Spinal cord (tissue), 10 donors: ENCODE measurements around the gene MINDY1. TPM values are rescaled to one million over a fixed set of nuclear protein-coding genes. Genes with fewer than 3 reads are reported as not detected.

ENCODE experiments used
- DNase-seq, 6 donors: peaks; one replicate each; pipeline versions ENCODE4 v3.0.0 to v3.0.0-alpha.2; 2013 to 2015; ENCODE audit warnings: low spot score in 6 of 6, low read depth in 4 of 6
- H3K27ac ChIP-seq: one replicate; pipeline ENCODE4 v1.5.1; 2013; ENCODE audit warnings: low read depth, low read length, control low read depth
- H3K27me3 ChIP-seq: one replicate; pipeline ENCODE4 v1.6.1; 2013; ENCODE audit warnings: low read length; ENCODE audit not compliant: control insufficient read depth, insufficient read depth
- H3K36me3 ChIP-seq: one replicate; pipeline ENCODE4 v1.6.1; 2013; ENCODE audit warnings: low read length; ENCODE audit not compliant: control insufficient read depth, insufficient read depth
- H3K4me1 ChIP-seq: one replicate; pipeline ENCODE4 v1.6.1; 2013; ENCODE audit warnings: low read length; ENCODE audit not compliant: control insufficient read depth, insufficient read depth
- H3K4me3 ChIP-seq: one replicate; pipeline ENCODE4 v1.5.1; 2013; ENCODE audit warnings: low read depth, low read length, control low read depth
- H3K9me3 ChIP-seq: one replicate; pipeline ENCODE4 v1.6.1; 2013; ENCODE audit warnings: low read length; ENCODE audit not compliant: control insufficient read depth, insufficient read depth
- whole genome bisulfite sequencing: methylation state at CpG from one replicate; pipeline ENCODE4 v1.1.5; 2013; ENCODE audit warnings: missing lambda C conversion rate; ENCODE audit not compliant: insufficient coverage; 5-methylcytosine and 5-hydroxymethylcytosine counted together
- long read RNA-seq, 4 donors: transcript quantifications; one replicate each; lab custom pipeline, GENCODE V29; 2026
- polyA plus RNA-seq, 2 donors: library from polyadenylated mRNA; unstranded; fragments of 120-200 nt; gene quantifications; one replicate each; pipeline ENCODE4 v1.2.1, GENCODE V29; 2013; ENCODE audit not compliant: insufficient read length in 2 of 2
- total RNA-seq, 2 donors: library from RNA; depleted of rRNA in 1 of 2; stranded (reverse); fragments of 120-200 nt in 1 of 2; fragments of >200 nt in 1 of 2; gene quantifications; one replicate each; pipeline versions ENCODE4 v1.2.3 to v1.2.4, GENCODE V29; 2013 to 2014
- donor health status: healthy.

The MINDY1 gene
- total RNA-seq (10 to 100 TPM; 21.9 to 48.1 TPM), polyA plus RNA-seq (10 to 100 TPM; 38.2 to 47.5 TPM)
- long read RNA-seq, donor 1 = 0 reads
- long read RNA-seq, donor 2 = 0 reads
- long read RNA-seq, donor 3, partial matches to known transcripts = 8 of 8 reads
- long read RNA-seq, donor 3, other reads (novel, unspliced or antisense) = 0 of 8 reads
- long read RNA-seq, donor 4, partial matches to known transcripts = 91 of 91 reads
- long read RNA-seq, donor 4, other reads (novel, unspliced or antisense) = 0 of 91 reads

- DNase-seq = peak in 5 of 6 donors; percentile 62 to 94 (median 64)
- Histone ChIP-seq H3K4me3 (peak within 1 kb of the TSS; percentile 97), H3K36me3 (peaks cover 7% of the 10 kb centered on the region), H3K4me1 (peaks cover 54% of the 10 kb centered on the region), H3K27me3 (no peaks in the 10 kb centered on the region), H3K27ac (peak within 1 kb of the TSS; percentile 97), H3K9me3 (no peaks in the 10 kb centered on the region)
- 2% methylated on average over 10 of the region's 18 CpGs for WGBS
Observed at GRCh38 chr1:151006327-151007052, at the start of gene MINDY1. Gene MINDY1, minus strand, starts transcription at chr1:151006902. Its CDS starts 4,285 bp downstream, at chr1:151002617.

GRCh38 chr1:151056149-151056548, 49.4 kb upstream of the MINDY1 start:
- Histone ChIP-seq H3K27ac (no peak overlapping the region), H3K4me1 (peaks cover 27% of the 10 kb centered on the region), H3K9me3 (no peaks in the 10 kb centered on the region), H3K36me3 (peaks cover 59% of the 10 kb centered on the region), H3K4me3 (no peak overlapping the region), H3K27me3 (no peaks in the 10 kb centered on the region)
- no peak for DNase-seq
- 81% methylated on average over 2 of the region's 2 CpGs for WGBS

GRCh38 chr1:151055581-151055980, 48.9 kb upstream of the MINDY1 start:
- H3K4me3 ChIP-seq = no peak overlapping the region
- WGBS = no CpG with 5 or more reads among the region's 2 CpGs
- peaks cover 59% of the 10 kb centered on the region for H3K36me3 ChIP-seq

GRCh38 chr1:151054971-151055547, 48.4 kb upstream of the MINDY1 start:
- no peaks in the 10 kb centered on the region for H3K27me3 ChIP-seq
- no peaks in the 10 kb centered on the region for H3K9me3 ChIP-seq
- peaks cover 59% of the 10 kb centered on the region for H3K36me3 ChIP-seq
- H3K4me1 ChIP-seq = peaks cover 27% of the 10 kb centered on the region
- H3K4me3 ChIP-seq = no peak overlapping the region
- 100% methylated on average over 3 of the region's 4 CpGs for WGBS
- no peak overlapping the region for H3K27ac ChIP-seq
- no peak for DNase-seq

More at GRCh38 chr1:151055581-151055980, 48.9 kb upstream of the MINDY1 start:
- DNase-seq = no peak
- Histone ChIP-seq H3K27ac (no peak overlapping the region), H3K27me3 (no peaks in the 10 kb centered on the region), H3K9me3 (no peaks in the 10 kb centered on the region), H3K4me1 (peaks cover 27% of the 10 kb centered on the region)

GRCh38 chr1:151051356-151052009, 44.8 kb upstream of the MINDY1 start:
- Histone ChIP-seq H3K4me3 (no peak overlapping the region), H3K27ac (no peak overlapping the region), H3K9me3 (no peaks in the 10 kb centered on the region), H3K4me1 (peaks cover 23% of the 10 kb centered on the region), H3K36me3 (peaks cover 47% of the 10 kb centered on the region), H3K27me3 (no peaks in the 10 kb centered on the region)
- WGBS = 60% methylated on average over 1 of the region's 2 CpGs
- DNase-seq = no peak

- H3K27ac ChIP-seq = no peak overlapping the region
- H3K4me3 ChIP-seq = no peak overlapping the region
- peaks cover 34% of the 10 kb centered on the region for H3K36me3 ChIP-seq
- H3K27me3 ChIP-seq = no peaks in the 10 kb centered on the region
- no peaks in the 10 kb centered on the region for H3K9me3 ChIP-seq
- no peak for DNase-seq
- no CpG with 5 or more reads among the region's 2 CpGs for WGBS
- peaks cover 22% of the 10 kb centered on the region for H3K4me1 ChIP-seq
Observed at GRCh38 chr1:151050051-151050688, 43.5 kb upstream of the MINDY1 start.

GRCh38 chr1:151049458-151049857, 42.8 kb upstream of the MINDY1 start:
- H3K4me3 ChIP-seq = no peak overlapping the region
- H3K36me3 ChIP-seq = peaks cover 27% of the 10 kb centered on the region
- no peaks in the 10 kb centered on the region for H3K27me3 ChIP-seq
- no peaks in the 10 kb centered on the region for H3K9me3 ChIP-seq
- WGBS = 89% methylated on average over 3 of the region's 5 CpGs
- no peak for DNase-seq
- H3K4me1 ChIP-seq = peaks cover 22% of the 10 kb centered on the region
- H3K27ac ChIP-seq = no peak overlapping the region

- Histone ChIP-seq H3K27ac (peak overlapping the region; percentile 97), H3K27me3 (no peaks in the 10 kb centered on the region), H3K4me3 (peak overlapping the region; percentile 95), H3K9me3 (no peaks in the 10 kb centered on the region), H3K36me3 (peaks cover 22% of the 10 kb centered on the region), H3K4me1 (peaks cover 22% of the 10 kb centered on the region)
- WGBS = 10% methylated on average over 2 of the region's 3 CpGs
- DNase-seq = no peak
Observed at GRCh38 chr1:151048645-151049032, 41.9 kb upstream of the MINDY1 start.
